A549 treated with DMSO at 1 μM for 4 hours (cell line): ENCODE data around the gene SIK2. TPM values are rescaled to one million over a fixed set of nuclear protein-coding genes. Genes with fewer than 3 reads are reported as not detected.

Source experiments
- total RNA-seq: library from RNA; stranded (reverse); fragments of 200-300 nt; extraction: Qiagen RNA extraction; gene quantifications from 5 replicates; pipeline ENCODE4 v1.2.3, GENCODE V29; 2022; ENCODE audit warnings: low read depth

SIK2 gene
- 4.8 to 6.3 TPM (median 6.0 TPM) in 5 replicates for total RNA-seq

DNA sequence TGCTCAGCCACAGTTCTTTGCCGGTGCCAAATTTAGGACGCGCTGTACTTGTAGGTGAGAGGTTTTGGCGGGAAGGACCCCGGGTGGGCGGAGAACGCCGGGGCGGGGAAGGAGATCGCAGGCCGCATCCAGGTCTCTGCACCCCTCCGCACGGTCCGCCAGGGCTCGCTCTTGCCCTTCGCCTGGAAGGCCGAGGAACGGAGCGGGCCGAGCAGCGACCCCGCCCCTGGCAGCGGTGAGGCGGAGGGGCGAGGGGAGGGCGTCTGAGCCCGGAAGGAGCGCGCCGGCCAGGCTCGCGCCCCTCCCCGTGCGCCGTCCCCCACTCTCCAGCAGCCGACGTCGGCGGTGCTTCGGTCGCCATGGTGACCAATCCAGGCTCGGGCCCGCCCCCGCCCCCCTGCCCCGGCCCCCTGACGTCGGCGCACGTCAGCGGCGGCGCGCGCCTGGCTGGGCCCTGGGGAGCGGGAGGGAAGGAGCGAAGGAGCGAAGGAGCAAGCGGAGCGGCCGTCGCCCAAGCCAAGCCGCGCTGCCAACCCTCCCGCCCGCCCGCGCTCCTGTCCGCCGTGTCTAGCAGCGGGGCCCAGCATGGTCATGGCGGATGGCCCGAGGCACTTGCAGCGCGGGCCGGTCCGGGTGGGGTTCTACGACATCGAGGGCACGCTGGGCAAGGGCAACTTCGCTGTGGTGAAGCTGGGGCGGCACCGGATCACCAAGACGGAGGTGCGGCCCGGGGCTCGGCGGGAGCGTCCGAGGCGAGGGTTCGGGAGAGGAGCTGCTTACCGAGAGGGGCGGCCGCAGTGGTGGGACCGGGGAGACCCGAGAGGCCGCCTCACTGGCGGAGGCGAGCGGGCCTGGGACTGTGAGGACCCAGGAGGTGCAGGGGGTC lies at the start of gene SIK2:
SIK2 (plus strand) TSS at position 471 of the 886 bp plus-strand sequence; CDS start at position 586, 115 bp downstream.

DNA sequence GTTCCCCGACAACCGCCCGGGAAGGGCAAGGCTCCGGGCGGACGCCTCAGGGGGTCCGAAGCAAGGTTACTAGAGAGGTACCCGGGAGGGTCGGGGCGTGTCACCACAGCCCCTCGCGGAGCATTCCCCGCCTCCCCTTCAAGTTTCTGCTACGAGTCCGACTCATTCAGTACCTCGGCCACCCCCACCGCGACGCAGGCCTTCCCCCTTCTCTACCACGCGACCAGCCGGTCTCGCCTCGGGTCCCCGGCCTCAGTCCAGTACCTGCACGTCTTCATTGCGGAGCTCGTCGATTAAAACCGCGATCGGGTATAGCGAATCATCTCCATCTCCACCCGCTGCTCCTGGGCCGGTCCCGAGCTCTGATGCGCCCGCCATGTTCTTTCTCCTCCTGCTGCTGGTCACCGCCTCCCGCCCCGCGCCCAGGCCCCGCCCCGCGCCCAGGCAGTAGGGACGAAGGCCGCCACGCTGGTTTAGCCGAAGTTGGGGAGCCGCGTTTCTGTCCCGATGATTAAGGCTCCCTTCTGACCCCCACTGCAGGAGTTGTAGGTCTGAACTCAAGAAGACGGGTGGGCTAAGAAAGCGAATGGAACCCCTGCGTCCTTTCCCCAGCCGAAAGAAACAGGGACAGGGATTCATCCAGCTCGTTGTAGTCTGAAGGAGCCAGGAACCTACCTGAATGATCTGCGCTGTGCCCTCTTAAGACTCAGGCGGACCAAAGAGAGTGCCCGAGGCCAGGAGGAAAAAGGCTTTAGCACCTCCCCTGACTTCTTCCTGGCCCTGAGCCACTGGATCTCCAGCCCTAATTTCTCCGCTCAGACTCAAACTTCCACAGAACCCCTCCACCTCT lies 164.0 kb downstream of the SIK2 start, which contains the start of gene PPP2R1B:
PPP2R1B (minus strand) TSS at position 406 of the 850 bp plus-strand sequence; CDS start at position 378, 28 bp downstream.

Other genes starting within 250 kb of the SIK2 start
- gene POU2AF1, start 223.2 kb upstream of the SIK2 start, total RNA-seq, result not detected in 5 replicates
- gene BTG4, start 90.1 kb upstream of the SIK2 start, total RNA-seq, result 0.09 to 0.26 TPM in 2 of 5 replicates, not detected in the others
- gene HOATZ, start 87.7 kb upstream of the SIK2 start, total RNA-seq, result not detected in 5 replicates
- gene LAYN, start 61.7 kb upstream of the SIK2 start, total RNA-seq, result 4.2 to 6.0 TPM (median 5.6 TPM) in 5 replicates
- 15.5 to 19.7 TPM (median 18.3 TPM) in 5 replicates for gene PPP2R1B, start 163.9 kb downstream of the SIK2 start, total RNA-seq